Activated CD4-positive, alpha-beta T cell treated with anti-CD3 and anti-CD28 coated beads, Interleukin-2, amount 10 ng/mL, durations not matched to agents 7 days and 5 days (primary cell): ENCODE results near the gene PODN. TPM values are rescaled to one million over a fixed set of nuclear protein-coding genes. Genes with fewer than 3 reads are reported as not detected.

ENCODE experiments used
- CTCF ChIA-PET: fragments of 350-600 bp; sonication (Branson Sonifier 250); formaldehyde crosslinking; loops from one replicate; lab custom pipeline; 2021; ENCODE audit warnings: antibody characterized with exemption; lab: Charles Lee
- POLR2A ChIA-PET: fragments of 350-600 bp; sonication (Branson Sonifier 250); formaldehyde crosslinking; loops from one replicate; lab custom pipeline; 2021; ENCODE audit warnings: antibody characterized with exemption; lab: Charles Lee
- DNase-seq: peaks from one replicate; pipeline ENCODE4 v3.0.0-alpha.2; 2020
- H3K27ac Mint-ChIP-seq: one replicate; pipeline ENCODE4 v1.8.0; 2021; ENCODE audit warnings: mild to moderate bottlenecking, moderate library complexity, mixed read lengths
- H3K27me3 Mint-ChIP-seq: one replicate; pipeline ENCODE4 v1.8.0; 2021; ENCODE audit warnings: mixed read lengths
- H3K36me3 Mint-ChIP-seq: one replicate; pipeline ENCODE4 v1.8.0; 2021; ENCODE audit warnings: low read depth, mixed read lengths
- H3K4me1 Mint-ChIP-seq: one replicate; pipeline ENCODE4 v1.8.0; 2021; ENCODE audit warnings: mixed read lengths
- H3K4me3 Mint-ChIP-seq: one replicate; pipeline ENCODE4 v1.8.0; 2021; ENCODE audit warnings: mild to moderate bottlenecking, moderate library complexity, mixed read lengths
- H3K9me3 Mint-ChIP-seq: one replicate; pipeline ENCODE4 v1.8.0; 2021; ENCODE audit warnings: mixed read lengths
- total RNA-seq, 2 experiments: library from RNA; stranded (reverse); gene quantifications; one replicate each; pipeline ENCODE4 v1.2.3, GENCODE V29; 2021

PODN gene
- total RNA-seq, 2 experiments from 2014 or later = not detected

GRCh38 chr1:53130598-53130877 lies 68.5 kb downstream of the PODN start:
- Mint-ChIP-seq H3K27ac (no peak overlapping the region), H3K27me3 (no peaks in the 10 kb centered on the region), H3K4me1 (no peaks in the 10 kb centered on the region), H3K9me3 (no peaks in the 10 kb centered on the region), H3K4me3 (no peak overlapping the region), H3K36me3 (no peaks in the 10 kb centered on the region)
- POLR2A ChIA-PET = no interaction called here
- CTCF ChIA-PET = interaction anchor here (0.5 kb wide), 1 partner anchor 95 kb away, joined by 4 read pairs; no protein-coding TSS in a partner anchor
- no peak for DNase-seq

DNA sequence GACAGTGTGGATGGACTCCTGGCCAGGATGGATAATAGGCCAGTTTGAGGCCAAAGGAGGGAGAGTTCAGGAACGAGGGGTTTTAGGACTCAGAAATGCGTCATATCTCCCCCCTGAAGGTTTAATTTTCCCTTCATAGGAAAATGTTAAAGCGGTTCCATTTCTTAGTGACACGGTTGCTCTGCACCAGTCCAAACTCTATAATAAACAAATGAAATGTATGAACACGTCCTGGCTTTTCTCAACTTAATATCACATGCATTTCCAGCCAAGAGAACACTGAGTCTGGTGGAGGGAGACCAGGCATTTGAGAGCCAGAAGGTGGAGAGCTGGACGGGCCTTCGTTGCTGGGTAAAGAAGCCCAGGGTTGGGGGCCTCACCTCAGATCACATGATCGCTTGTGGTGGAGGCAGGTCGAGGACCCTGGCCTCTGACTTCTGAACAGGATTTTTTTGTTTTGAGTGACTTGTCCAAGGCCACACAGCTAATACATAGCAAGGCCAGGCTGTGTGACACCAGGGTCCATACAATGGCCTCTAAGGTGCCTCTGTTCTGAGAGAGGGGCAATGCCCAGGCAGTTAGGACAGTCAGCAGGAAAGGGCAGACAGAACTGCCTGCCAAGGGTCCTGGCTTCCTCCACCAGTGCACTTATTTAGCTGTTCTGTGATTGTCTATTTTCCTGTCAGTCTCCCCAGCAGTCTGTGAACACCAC lies 69.0 kb downstream of the PODN start:
- DNase-seq = no peak
- ChIA-PET CTCF (interaction anchor here (0.5 kb wide), 1 partner anchor 95 kb away, joined by 4 read pairs; no protein-coding TSS in a partner anchor), POLR2A (no interaction called here)
- Mint-ChIP-seq H3K9me3 (no peaks in the 10 kb centered on the region), H3K4me3 (no peak overlapping the region), H3K27ac (no peak overlapping the region), H3K4me1 (no peaks in the 10 kb centered on the region), H3K36me3 (no peaks in the 10 kb centered on the region), H3K27me3 (no peaks in the 10 kb centered on the region)

DNA sequence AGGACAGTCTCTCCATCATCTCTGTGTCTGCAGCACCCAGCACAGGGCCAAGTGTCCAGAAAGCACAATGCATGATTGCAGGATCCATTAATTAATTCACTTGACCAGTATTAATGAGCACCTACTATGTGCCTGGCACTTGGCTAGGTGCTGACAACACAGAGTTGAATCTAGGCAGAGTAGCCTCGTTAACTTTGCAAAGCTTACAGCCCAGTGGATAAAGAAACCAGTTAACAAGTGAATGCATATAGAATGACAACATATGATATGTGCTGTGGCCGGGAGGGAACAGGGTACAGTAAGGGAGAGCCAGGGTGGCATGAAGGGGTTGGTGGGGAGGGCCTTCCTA lies 69.6 kb downstream of the PODN start:
- CTCF ChIA-PET = no interaction called here
- Mint-ChIP-seq H3K27ac (no peak overlapping the region), H3K4me1 (no peaks in the 10 kb centered on the region), H3K27me3 (no peaks in the 10 kb centered on the region), H3K9me3 (no peaks in the 10 kb centered on the region), H3K4me3 (no peak overlapping the region), H3K36me3 (no peaks in the 10 kb centered on the region)
- no peak for DNase-seq
- POLR2A ChIA-PET = no interaction called here

GRCh38 chr1:53132176-53132575 lies 70.2 kb downstream of the PODN start:
- H3K4me3 Mint-ChIP-seq = no peak overlapping the region
- no peaks in the 10 kb centered on the region for H3K4me1 Mint-ChIP-seq
- no peak overlapping the region for H3K27ac Mint-ChIP-seq
- no peaks in the 10 kb centered on the region for H3K27me3 Mint-ChIP-seq
- no peak for DNase-seq
- H3K9me3 Mint-ChIP-seq = no peaks in the 10 kb centered on the region
- ChIA-PET CTCF (interaction anchor here (1.1 kb wide), 1 partner anchor 19 kb away, joined by 4 read pairs; no protein-coding TSS in a partner anchor), POLR2A (no interaction called here)
- H3K36me3 Mint-ChIP-seq = no peaks in the 10 kb centered on the region

DNA sequence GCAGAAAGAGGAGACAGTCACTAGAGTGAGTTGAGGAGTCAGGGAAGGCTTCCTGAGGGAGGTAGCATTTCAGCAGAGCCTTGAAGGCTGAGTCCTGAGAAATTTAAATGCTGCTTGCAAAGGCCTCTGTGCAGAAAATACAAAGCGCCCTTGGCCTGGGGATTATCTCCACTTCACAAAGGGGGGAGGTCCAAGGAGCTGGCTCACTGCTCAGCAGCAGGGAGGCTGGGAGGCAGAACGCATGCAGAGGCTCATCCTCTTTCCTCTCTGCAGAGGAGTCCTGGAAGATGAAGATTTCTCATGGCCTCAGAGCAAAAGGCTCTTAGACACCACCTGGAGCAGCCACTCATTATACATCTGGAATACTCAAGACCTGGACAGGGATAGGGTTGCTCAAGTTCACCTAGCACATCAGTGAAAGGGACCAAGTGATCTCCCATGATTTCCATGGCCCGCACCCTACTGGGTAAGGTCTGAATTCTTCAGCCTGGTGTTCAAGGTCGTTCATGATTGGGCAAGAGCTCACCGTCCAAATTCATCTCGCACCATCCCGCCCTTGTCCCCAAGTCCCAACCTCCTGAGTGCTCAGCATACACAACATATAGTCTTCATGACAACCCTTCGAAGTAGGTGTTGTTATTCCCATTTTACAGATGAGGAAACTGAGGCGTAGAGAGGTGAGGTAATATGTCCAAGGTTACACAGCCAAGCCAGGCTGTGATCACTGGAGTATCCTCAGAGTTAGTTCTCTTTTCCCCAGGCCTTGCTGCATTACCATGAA lies 71.4 kb downstream of the PODN start:
- Mint-ChIP-seq H3K4me3 (no peak overlapping the region), H3K4me1 (no peaks in the 10 kb centered on the region)
- CTCF ChIA-PET = interaction anchor here (0.6 to 1.1 kb wide), 2 partner anchors 20 to 192 kb away, joined by 4 to 5 read pairs; no protein-coding TSS in a partner anchor

GRCh38 chr1:53134042-53134485 lies 72.1 kb downstream of the PODN start:
- ChIA-PET CTCF (interaction anchor here (0.6 kb wide), 1 partner anchor 192 kb away, joined by 5 read pairs; no protein-coding TSS in a partner anchor), POLR2A (no interaction called here)

More for the DNA sequence above, 71.4 kb downstream of the PODN start:
- no peak overlapping the region for H3K27ac Mint-ChIP-seq
- peaks cover 3% of the 10 kb centered on the region for H3K36me3 Mint-ChIP-seq
- H3K9me3 Mint-ChIP-seq = peaks cover 7% of the 10 kb centered on the region
- POLR2A ChIA-PET = no interaction called here
- H3K27me3 Mint-ChIP-seq = no peaks in the 10 kb centered on the region
- no peak for DNase-seq

More at GRCh38 chr1:53134042-53134485, 72.1 kb downstream of the PODN start:
- Mint-ChIP-seq H3K9me3 (peaks cover 7% of the 10 kb centered on the region), H3K4me1 (no peaks in the 10 kb centered on the region), H3K36me3 (peaks cover 3% of the 10 kb centered on the region), H3K27ac (no peak overlapping the region), H3K27me3 (no peaks in the 10 kb centered on the region), H3K4me3 (no peak overlapping the region)
- DNase-seq = no peak

Other genes starting within 250 kb of the PODN start
- gene ZYG11A, start 219.5 kb upstream of the PODN start, total RNA-seq = under 1 TPM; 0.25 TPM
- gene ECHDC2, start 140.5 kb upstream of the PODN start, total RNA-seq = 10 to 100 TPM; 75.7 to 84.5 TPM
- gene SCP2, start 134.9 kb upstream of the PODN start, total RNA-seq = 100 to 1,000 TPM in 1 of 2 experiments, 10 to 100 TPM in 1; 83.3 to 102 TPM
- gene SLC1A7, start 80.4 kb downstream of the PODN start, total RNA-seq = not detected
- 10 to 100 TPM; 12.2 to 13.0 TPM for gene CPT2, start 134.6 kb downstream of the PODN start, total RNA-seq
- 10 to 100 TPM; 51.0 to 54.0 TPM for gene CZIB, start 158.4 kb downstream of the PODN start, total RNA-seq
- gene MAGOH, start 176.3 kb downstream of the PODN start, total RNA-seq = 10 to 100 TPM; 73.3 to 74.1 TPM